ENCODE data around the gene SRRD.

SRRD gene

DNA sequence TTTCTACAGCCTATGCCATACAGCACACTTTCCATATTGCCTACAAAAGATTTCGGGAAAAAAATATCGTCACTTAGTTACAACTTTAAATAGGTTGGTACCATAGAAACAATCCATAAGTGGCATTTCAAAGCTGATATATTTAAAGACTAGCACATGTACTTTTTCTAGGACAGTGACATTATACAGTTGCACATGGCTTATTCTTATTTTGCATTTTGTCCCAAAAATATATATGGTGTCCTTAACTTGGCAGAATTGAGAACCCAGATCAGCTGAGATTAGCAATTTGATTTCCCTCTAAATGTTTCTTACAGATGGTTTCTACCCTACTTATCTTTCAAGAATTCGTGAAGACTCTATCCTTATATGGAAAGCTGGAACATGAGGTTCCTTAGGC lies 32.3 kb downstream of the SRRD start:
- H3K4me3 ChIP-seq (ENCODE audit: low read depth, low read length): no peak overlapping the region
- TF ChIP-seq, protein P1, sequence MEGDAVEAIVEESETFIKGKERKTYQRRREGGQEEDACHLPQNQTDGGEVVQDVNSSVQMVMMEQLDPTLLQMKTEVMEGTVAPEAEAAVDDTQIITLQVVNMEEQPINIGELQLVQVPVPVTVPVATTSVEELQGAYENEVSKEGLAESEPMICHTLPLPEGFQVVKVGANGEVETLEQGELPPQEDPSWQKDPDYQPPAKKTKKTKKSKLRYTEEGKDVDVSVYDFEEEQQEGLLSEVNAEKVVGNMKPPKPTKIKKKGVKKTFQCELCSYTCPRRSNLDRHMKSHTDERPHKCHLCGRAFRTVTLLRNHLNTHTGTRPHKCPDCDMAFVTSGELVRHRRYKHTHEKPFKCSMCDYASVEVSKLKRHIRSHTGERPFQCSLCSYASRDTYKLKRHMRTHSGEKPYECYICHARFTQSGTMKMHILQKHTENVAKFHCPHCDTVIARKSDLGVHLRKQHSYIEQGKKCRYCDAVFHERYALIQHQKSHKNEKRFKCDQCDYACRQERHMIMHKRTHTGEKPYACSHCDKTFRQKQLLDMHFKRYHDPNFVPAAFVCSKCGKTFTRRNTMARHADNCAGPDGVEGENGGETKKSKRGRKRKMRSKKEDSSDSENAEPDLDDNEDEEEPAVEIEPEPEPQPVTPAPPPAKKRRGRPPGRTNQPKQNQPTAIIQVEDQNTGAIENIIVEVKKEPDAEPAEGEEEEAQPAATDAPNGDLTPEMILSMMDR (IDR thresholded peaks at IDR 0.05; ENCODE audit: control insufficient read depth, extremely low read depth, insufficient read depth): no peak
- no peak for DNase-seq (ENCODE audit: low read depth)

DNA sequence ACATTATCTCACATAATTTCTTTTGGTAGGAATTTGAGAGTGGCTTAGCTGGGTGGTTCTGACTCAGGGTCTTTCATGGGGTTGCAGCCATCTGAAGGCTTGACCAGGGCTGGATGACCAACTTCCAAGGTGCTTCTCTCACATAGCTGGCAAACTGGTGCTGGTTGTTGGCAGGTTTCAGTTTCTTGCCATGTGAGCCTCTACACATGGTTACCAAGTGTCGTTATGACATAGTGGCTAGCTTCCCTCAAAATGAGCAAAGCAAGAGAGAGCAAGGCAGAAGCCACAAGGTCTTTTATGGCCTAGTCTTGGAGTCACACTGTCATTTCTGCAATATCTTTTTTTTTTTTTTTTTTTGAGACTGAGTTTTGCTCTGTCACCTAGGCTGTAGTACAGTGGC lies 32.8 kb downstream of the SRRD start:
- DNase-seq (ENCODE audit: low read depth): no peak
- H3K4me3 ChIP-seq (ENCODE audit: low read depth, low read length): no peak overlapping the region
- TF ChIP-seq, protein P1 (IDR thresholded peaks at IDR 0.05; ENCODE audit: control insufficient read depth, extremely low read depth, insufficient read depth): no peak

DNA sequence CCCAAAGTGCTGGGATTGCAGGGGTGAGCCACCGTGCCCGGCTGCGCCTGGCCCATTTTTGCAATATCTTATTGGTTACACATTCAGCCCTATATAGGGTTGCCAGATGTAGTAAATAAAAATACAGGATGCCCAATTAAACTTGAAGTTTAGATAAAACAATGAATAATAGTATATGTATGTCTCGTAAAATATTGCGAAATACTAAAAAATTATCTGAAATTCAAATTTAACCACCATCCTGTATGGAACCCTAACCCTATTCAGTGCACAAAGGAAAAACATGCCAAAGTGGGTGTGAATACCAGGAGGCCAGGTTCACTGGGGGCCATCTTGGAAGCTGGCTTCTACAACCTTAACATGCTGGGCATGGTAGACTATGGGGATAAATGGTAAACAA lies 33.8 kb downstream of the SRRD start:
- no peak overlapping the region for H3K4me3 ChIP-seq (ENCODE audit: low read depth, low read length)
- TF ChIP-seq, protein P1 (IDR thresholded peaks at IDR 0.05; ENCODE audit: control insufficient read depth, extremely low read depth, insufficient read depth): no peak
- DNase-seq (ENCODE audit: low read depth): no peak

DNA sequence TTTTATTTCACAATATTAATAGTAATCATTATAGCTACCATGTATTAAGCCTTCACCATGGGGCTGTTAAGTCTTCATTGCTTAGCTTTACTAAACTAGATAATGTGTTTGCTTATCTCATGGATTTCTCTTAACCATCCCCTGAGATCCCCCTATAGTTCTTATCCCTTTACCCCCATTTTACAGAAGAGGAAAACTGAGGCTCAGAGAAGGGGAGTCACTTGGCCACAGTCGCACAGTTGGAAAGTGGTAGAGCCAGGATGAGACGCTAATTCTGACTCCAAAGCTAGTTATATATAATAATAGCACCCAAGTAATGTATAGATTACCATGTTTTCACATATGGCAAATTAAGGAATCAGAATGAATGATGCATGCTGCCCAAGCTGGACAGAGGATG lies 38.3 kb downstream of the SRRD start:
- H3K4me3 ChIP-seq (ENCODE audit: low read depth, low read length): no peak overlapping the region
- TF ChIP-seq, protein P1 (IDR thresholded peaks at IDR 0.05; ENCODE audit: control insufficient read depth, extremely low read depth, insufficient read depth): no peak
- no peak for DNase-seq (ENCODE audit: low read depth)

DNA sequence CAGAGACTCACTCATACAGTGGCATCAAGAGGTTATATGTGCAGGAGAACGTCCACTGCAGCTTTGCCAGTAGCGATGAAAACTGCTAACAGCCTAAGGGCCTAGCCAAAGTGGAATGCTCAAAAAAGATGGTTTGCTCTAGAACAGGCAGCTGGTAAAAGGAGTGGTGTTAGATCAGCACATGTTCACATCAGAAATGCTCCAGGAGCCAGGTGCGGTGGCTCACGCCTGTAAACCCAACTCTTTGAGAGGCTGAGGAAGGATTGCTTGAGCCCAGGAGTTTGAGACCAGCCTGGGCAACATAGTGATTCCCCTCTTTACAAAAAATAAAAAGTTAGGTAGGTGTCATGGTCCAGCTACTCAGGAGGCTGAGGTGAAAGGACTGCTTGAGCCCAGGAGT lies 38.9 kb downstream of the SRRD start:
- no peak for DNase-seq (ENCODE audit: low read depth)
- H3K4me3 ChIP-seq (ENCODE audit: low read depth, low read length): no peak overlapping the region
- TF ChIP-seq, protein P1 (IDR thresholded peaks at IDR 0.05; ENCODE audit: control insufficient read depth, extremely low read depth, insufficient read depth): no peak

DNA sequence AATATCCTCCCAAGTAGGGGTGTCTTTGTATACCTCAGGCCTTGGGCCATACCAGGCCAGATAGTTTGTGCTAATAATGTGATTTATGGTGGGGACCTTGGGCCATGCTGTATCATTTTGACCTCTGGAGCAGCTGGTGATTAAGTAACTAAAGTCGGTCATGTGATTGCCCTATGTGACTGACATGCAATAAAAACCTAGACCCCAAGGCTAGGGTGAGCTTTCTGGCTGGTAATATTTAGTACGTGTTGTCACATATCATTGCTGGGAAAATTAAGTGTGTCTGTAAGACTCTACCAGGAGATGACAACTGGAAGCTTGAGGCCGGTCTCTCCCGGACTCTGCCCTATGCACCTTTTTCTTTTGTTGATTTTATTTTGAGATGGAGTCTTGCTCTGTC lies 41.2 kb downstream of the SRRD start:
- no peak overlapping the region for H3K4me3 ChIP-seq (ENCODE audit: low read depth, low read length)
- TF ChIP-seq, protein P1 (IDR thresholded peaks at IDR 0.05; ENCODE audit: control insufficient read depth, extremely low read depth, insufficient read depth): no peak
- DNase-seq (ENCODE audit: low read depth): no peak

DNA sequence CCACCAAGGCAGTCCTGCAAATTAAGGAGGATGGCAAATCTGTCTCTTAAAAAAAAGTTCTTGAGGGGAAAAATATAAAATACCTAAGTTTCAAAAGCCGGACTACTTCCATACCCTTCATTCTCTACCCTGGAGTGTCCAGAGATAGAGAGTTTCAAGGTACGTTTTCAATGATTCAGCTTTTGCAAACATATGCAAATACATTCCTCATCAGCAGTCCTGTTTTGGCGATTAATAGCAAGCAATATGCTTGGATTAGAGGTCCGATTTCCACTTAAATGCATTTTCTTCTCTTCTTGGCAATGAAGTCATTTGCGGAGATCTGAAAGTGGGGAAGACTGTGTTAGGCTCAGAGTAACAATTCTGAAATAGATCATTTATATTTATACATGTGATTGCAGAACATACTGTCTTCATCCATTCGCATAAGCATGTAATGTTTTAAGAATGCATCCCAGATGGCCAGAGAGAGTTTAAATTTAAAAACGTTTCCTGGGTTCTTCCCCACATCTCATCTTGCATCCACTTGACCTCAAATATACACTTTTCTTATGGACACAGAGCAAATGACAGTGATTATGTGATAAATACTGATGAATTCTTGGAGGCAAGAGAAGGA lies 42.4 kb downstream of the SRRD start:
- H3K4me3 ChIP-seq (ENCODE audit: low read depth, low read length): no peak overlapping the region
- TF ChIP-seq, protein P1 (IDR thresholded peaks at IDR 0.05; ENCODE audit: control insufficient read depth, extremely low read depth, insufficient read depth): no peak
- DNase-seq (ENCODE audit: low read depth): no peak

All from LNCaP clone FGC (cell line).